Measurements from ENCODE around the gene PLXNA1. TPM values are rescaled to one million over a fixed set of nuclear protein-coding genes. Genes with fewer than 3 reads are reported as not detected.

The PLXNA1 gene
- total RNA-seq, 1 experiment from 2014 or later: 80.6 TPM

GRCh38 chr3:126963261-126964190 lies 19.4 kb upstream of the PLXNA1 start:
- Histone ChIP-seq H3K27ac (ENCODE audit: low read length) (no peak overlapping the region), H3K27me3 (ENCODE audit: control insufficient read depth, insufficient read depth, low read length) (no peaks in the 10 kb centered on the region), H3K9me3 (ENCODE audit: control insufficient read depth, insufficient read depth, low read depth, low read length) (no peaks in the 10 kb centered on the region), H3K4me1 (ENCODE audit: control insufficient read depth, insufficient read depth, low read length) (peaks cover 24% of the 10 kb centered on the region), H3K4me3 (ENCODE audit: low read depth in 2 of 2, low read length in 2 of 2) (no peak overlapping the region), H3K36me3 (ENCODE audit: control insufficient read depth, insufficient read depth, low read length) (no peaks in the 10 kb centered on the region)
- POLR2A ChIA-PET: no interaction called here
- intact Hi-C loops (cut with micrococcal nuclease; ENCODE audit: unreplicated experiment) (no loop called here), in situ Hi-C loops (cut with HindIII; ENCODE audit: low pct_unique_long_range_greater_than_20kb, low sequenced_read_pairs) (no loop called here)
- CTCF ChIA-PET: interaction anchor here (0.6 kb wide), 2 partner anchors 119 to 508 kb away, joined by 3 to 8 read pairs; no protein-coding TSS in a partner anchor
- TF ChIP-seq TCF7L2 (IDR thresholded peaks at IDR 0.05; ENCODE audit: low read depth, low read length) (no peak), SIN3A (IDR thresholded peaks at IDR 0.05; ENCODE audit: borderline replicate concordance, insufficient read depth, low read depth, low read length) (no peak), REST (IDR thresholded peaks at IDR 0.05; ENCODE audit: insufficient read depth in 1 of 2, low read depth in 2 of 2, low read length in 1 of 2) (no peak), POLR2AphosphoS5 (IDR thresholded peaks at IDR 0.05; ENCODE audit: low read depth, low read length) (no peak), CTCF (IDR thresholded peaks at IDR 0.05) (no peak)
- ATAC-seq: no peak
- no TSS peak for BruUV-seq (replicated peaks)
- no peak for DNase-seq (ENCODE audit: low read depth, low spot score)

GRCh38 chr3:126964261-126964660 lies 18.7 kb upstream of the PLXNA1 start:
- POLR2A ChIA-PET: no interaction called here
- peaks cover 24% of the 10 kb centered on the region for H3K4me1 ChIP-seq (ENCODE audit: control insufficient read depth, insufficient read depth, low read length)
- BruUV-seq (replicated peaks): no TSS peak

More at GRCh38 chr3:126964261-126964660, 18.7 kb upstream of the PLXNA1 start:
- no peaks in the 10 kb centered on the region for H3K27me3 ChIP-seq (ENCODE audit: control insufficient read depth, insufficient read depth, low read length)
- no peak overlapping the region for H3K27ac ChIP-seq (ENCODE audit: low read length)
- intact Hi-C loops (cut with micrococcal nuclease; ENCODE audit: unreplicated experiment) (no loop called here), in situ Hi-C loops (cut with HindIII; ENCODE audit: low pct_unique_long_range_greater_than_20kb, low sequenced_read_pairs) (no loop called here)
- DNase-seq (ENCODE audit: low read depth, low spot score): no peak
- TF ChIP-seq REST (IDR thresholded peaks at IDR 0.05; ENCODE audit: insufficient read depth in 1 of 2, low read depth in 2 of 2, low read length in 1 of 2): no peak
- TF ChIP-seq CTCF (IDR thresholded peaks at IDR 0.05): no peak
- no peak for TF ChIP-seq POLR2AphosphoS5 (IDR thresholded peaks at IDR 0.05; ENCODE audit: low read depth, low read length)
- no peak for TF ChIP-seq SIN3A (IDR thresholded peaks at IDR 0.05; ENCODE audit: borderline replicate concordance, insufficient read depth, low read depth, low read length)
- no peak for TF ChIP-seq TCF7L2 (IDR thresholded peaks at IDR 0.05; ENCODE audit: low read depth, low read length)
- H3K4me3 ChIP-seq (ENCODE audit: low read depth in 2 of 2, low read length in 2 of 2): no peak overlapping the region
- CTCF ChIA-PET: no interaction called here
- no peak for ATAC-seq
- no peaks in the 10 kb centered on the region for H3K36me3 ChIP-seq (ENCODE audit: control insufficient read depth, insufficient read depth, low read length)
- no peaks in the 10 kb centered on the region for H3K9me3 ChIP-seq (ENCODE audit: control insufficient read depth, insufficient read depth, low read depth, low read length)

All from Panc1 (cell line).